OCI-LY7 (cell line): ENCODE measurements around the gene SLC2A4RG.

Source experiments
- EZH2phosphoT487 ChIP-seq: fragments of 200-600 bp; sonication (generic); IDR thresholded peaks from 2 replicates; pipeline ENCODE4 v1.6.1; 2018; ENCODE audit warnings: low read depth, borderline replicate concordance, mild to moderate bottlenecking, mixed run types, antibody characterized with exemption, low read length, moderate library complexity, mixed read lengths
- TF ChIP-seq, protein P1 (sequence below): fragments of 200-600 bp; sonication (generic); conservative IDR thresholded peaks from 2 replicates; pipeline ENCODE4 v1.5.1; 2014; ENCODE audit warnings: mild to moderate bottlenecking, antibody characterized with exemption, low read length, moderate library complexity, mixed read lengths

DNA sequence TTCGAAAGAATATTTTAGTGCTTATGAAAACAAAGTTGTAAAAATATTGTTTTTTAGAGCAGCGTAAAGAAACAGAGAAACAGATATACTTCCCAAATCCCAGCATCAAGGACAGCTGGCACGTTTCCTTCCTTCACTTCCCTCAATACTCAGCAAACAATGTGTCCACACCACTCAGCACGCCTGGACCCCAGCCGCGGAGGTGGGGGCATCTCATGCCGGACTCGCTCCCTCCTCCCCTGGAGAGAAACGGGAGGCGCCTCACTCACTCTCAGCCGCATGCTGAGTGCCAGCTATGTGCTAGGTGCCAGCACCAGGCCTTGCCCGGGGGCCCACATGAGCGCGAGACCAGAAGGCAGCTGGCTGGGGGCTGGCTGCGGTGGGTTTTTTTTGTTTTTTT is 34.7 kb downstream of the SLC2A4RG start:
- TF ChIP-seq, protein P1, sequence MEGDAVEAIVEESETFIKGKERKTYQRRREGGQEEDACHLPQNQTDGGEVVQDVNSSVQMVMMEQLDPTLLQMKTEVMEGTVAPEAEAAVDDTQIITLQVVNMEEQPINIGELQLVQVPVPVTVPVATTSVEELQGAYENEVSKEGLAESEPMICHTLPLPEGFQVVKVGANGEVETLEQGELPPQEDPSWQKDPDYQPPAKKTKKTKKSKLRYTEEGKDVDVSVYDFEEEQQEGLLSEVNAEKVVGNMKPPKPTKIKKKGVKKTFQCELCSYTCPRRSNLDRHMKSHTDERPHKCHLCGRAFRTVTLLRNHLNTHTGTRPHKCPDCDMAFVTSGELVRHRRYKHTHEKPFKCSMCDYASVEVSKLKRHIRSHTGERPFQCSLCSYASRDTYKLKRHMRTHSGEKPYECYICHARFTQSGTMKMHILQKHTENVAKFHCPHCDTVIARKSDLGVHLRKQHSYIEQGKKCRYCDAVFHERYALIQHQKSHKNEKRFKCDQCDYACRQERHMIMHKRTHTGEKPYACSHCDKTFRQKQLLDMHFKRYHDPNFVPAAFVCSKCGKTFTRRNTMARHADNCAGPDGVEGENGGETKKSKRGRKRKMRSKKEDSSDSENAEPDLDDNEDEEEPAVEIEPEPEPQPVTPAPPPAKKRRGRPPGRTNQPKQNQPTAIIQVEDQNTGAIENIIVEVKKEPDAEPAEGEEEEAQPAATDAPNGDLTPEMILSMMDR, result no peak
- TF ChIP-seq EZH2phosphoT487, result no peak
